DMS53 treated with DMSO at 0.1 percent for 48 hours (cell line): ENCODE measurements around the gene C1orf87.
"Not testable (repeated sequence)": the region's sequence is repeated elsewhere in the genome, so short reads cannot be mapped to it uniquely, and the experiment has no call there.

Source experiments
- DNase-seq: peaks from one replicate; lab custom pipeline; 2025; ENCODE audit not compliant: unreplicated experiment; lab: John Stamatoyannopoulos, UW

Gene C1orf87

GRCh38 chr1:59997479-59998115 lies 76.0 kb downstream of the C1orf87 start:
- DNase-seq: peak; percentile 17

GRCh38 chr1:59994302-59995198 lies 79.0 kb downstream of the C1orf87 start:
- DNase-seq: no peak

GRCh38 chr1:59992040-59992820 lies 81.3 kb downstream of the C1orf87 start:
- DNase-seq: no peak

DNA sequence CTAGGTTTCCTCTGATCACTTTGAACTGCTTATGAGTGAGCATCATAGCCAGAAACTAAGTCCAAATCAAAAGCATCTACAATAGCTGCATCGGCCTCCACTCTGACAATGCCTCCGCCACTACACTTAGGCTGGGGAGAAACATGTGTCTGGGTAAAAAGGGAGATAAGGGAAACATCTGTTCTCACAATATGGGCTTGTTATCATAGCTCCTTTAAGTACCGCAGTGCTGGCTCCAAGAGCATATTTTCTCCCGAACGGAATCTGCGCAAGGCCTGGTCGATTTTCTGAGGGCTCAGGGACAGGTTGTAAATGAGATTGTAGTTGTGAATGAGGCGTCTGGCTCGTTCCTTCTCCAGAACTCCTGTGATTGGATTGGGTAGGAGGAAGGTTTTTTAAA lies 83.1 kb downstream of the C1orf87 start:
- no peak for DNase-seq

DNA sequence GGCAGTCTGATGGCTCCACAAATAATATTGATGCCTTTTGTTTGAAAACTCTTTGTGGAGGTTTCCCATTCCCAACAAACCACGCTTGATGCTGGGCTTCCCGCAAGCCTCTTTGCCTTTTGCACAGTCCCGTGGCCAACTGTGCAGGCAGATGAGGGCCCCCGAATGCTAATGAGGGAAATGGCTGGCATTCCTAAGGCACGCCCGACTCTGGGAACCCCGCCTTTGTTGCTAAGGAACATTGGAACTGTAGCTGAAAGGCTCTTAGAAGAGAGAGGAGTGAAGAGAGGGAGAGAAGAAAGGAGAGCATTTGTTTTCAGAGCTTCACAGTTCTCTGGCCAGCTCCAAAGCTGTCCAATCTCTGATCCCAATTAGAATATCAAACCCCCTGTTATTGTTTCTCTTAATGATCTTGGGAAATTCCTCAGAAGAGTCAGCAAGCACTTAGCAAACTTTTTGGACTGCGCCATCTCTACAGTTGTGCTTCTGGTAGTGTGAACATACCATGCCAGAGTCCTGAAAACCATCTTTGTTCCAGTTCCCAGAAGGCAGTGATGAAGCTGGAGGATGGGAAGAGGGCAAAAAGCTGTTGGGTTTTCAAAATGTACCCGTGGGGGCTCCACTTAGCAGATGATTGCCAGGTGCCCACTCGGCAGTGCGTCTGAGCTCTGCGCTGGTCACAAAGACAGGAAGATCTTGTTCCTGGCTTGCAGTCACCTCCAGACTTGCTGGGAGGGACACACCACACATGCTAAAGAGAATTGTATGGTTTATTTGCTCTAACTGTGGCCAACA lies 86.9 kb downstream of the C1orf87 start:
- DNase-seq: no peak

DNA sequence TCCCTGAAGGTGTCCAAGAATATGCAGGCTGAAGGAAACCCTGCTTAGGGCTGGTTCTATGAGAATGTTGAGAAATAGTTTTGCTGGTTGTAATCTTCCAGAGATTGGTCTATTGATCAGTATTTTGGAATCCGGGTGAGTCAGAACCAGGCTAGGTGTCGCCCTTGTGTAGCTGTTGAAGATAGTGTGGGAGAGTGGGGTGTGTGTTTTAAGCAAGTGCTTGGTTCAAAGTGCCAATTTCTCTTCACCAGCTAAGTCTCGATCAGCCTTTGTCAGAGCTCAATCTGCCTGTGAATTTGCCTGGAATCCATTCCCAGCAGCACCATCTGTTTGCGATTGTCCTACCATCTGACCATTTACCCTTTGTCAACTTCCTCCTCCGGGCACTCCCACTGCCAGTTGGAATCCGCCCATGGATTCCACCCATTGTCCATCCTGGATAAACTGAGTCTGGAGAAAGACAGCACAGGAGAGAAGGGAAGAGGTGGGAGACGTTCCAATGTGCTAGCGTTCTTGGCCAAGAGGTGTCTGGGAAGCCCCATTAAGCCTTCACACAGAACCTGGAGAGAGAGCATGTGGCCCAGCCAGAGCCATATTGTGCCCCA lies 87.6 kb downstream of the C1orf87 start:
- no peak for DNase-seq

- DNase-seq: no peak
These were observed 93.9 kb downstream of the C1orf87 start for GRCh38 chr1:59979666-59980065.

- no peak for DNase-seq
These were observed 95.1 kb downstream of the C1orf87 start for GRCh38 chr1:59978511-59978910.

GRCh38 chr1:59978026-59978425 lies 95.5 kb downstream of the C1orf87 start:
- no peak for DNase-seq

GRCh38 chr1:59977075-59977410 lies 96.5 kb downstream of the C1orf87 start:
- DNase-seq: no peak

GRCh38 chr1:59976194-59977074 lies 97.1 kb downstream of the C1orf87 start:
- DNase-seq: peak; percentile 67

DNA sequence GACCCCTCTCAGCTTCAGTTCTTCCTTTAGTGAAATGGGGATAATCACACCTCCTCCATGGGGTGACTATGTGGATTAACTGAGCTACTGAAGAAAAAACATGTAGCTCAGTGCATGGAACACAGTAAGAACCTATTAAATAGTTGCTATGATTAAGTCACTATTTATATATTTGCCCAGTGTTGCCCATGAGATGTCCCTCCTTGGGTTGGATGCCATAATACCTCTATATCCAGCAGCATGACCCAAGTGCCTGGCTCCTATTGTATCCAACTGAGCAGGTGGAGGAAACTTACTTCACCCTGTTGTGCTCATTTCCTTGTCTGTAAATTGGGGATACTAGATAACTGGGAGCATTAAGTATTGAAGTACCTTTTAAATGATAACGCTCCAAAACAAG lies 99.9 kb downstream of the C1orf87 start:
- DNase-seq: no peak

GRCh38 chr1:59972216-59972927 lies 101.2 kb downstream of the C1orf87 start:
- DNase-seq: no peak

- DNase-seq: peak; percentile 87
These were observed 102.1 kb downstream of the C1orf87 start for GRCh38 chr1:59971464-59971911.

GRCh38 chr1:59969542-59970175 lies 103.9 kb downstream of the C1orf87 start:
- DNase-seq: not testable (repeated sequence)

DNA sequence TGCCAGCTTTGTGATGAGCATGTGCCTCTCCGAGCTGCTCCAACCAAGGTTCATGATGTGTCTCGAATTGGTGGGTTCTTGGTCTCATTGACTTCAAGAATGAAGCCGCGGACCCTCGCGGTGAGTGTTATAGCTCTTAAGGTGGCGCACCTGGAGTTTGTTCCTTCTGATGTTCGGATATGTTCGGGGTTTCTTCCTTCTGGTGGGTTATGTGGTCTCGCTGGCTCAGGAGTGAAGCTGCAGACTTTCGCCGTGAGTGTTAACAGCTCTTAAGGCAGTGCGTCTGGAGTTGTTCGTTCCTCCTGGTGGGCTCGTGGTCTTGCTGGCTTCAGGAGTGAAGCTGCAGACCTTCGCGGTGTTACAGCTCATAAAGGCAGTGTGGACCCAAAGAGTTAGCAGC lies 104.8 kb downstream of the C1orf87 start:
- DNase-seq: not testable (repeated sequence)

DNA sequence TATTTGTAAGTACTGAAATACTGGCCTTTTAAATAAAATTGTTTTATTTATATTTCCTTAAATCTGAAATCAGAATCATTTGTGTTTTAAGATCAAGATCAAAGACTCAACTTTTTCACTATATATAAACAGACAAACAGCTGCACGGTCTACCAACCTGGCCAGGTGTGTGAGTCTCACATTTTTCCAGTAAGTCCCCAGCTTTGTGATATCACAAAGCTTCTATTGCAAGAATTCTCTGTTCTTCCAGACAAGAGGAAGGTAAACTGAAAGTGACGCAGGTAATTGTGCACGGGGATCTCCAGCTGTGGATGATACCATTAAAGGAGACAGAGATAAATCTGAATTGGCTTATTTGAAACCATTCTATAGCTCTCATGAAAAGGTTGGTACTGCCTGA lies 105.8 kb downstream of the C1orf87 start:
- peak; percentile 92 for DNase-seq

DNA sequence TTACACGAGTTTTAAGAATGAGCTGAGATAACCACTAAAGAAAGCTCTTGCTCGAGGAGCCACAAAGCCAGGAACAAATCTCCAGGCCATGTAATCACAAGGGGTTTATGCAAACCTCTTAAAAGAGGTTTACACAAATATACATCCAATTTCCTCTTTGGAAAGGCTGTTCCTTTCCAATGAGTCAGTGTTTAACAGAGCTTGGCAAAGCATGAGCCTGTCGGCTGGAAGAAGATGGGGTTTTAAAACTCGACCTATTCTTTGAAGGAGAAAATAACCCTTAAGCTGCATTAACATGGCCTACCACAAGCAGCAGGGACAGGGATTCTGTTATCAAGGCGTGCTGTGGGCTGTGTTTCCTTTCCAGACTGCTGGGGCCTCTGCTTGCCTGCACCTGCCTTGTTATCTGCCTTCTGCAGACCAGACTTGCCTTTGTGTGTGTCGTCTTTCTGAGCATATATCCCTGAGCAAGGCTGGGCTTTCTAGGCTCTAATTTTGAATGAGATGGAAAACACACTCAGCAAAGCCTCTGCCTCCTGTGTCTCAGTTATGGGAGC lies 106.4 kb downstream of the C1orf87 start:
- DNase-seq: peak; percentile 96
